Peyer's patch (tissue), 4 donors: ENCODE data around the gene FKTN. TPM values are rescaled to one million over a fixed set of nuclear protein-coding genes. Genes with fewer than 3 reads are reported as not detected.
A peak's percentile ranks its signal among the peaks of the same experiment; 100 is the strongest.

ENCODE experiments used
- DNase-seq, 3 donors: peaks; one replicate each; pipeline ENCODE4 v3.0.0-alpha.2; 2017 to 2019
- H3K27ac ChIP-seq, 4 donors: fragments of 200-600 bp; sonication (generic); one replicate each; pipeline ENCODE4 v1.5.1; 2016 to 2019
- H3K27me3 ChIP-seq, 2 donors: fragments of 200-600 bp; sonication (generic); one replicate each; pipeline ENCODE4 v1.5.1; 2019
- H3K36me3 ChIP-seq, 3 donors: fragments of 200-600 bp; sonication (generic); one replicate each; pipeline ENCODE4 v1.5.1; 2016 to 2019
- H3K4me1 ChIP-seq, 4 donors: fragments of 200-600 bp; sonication (generic); one replicate each; pipeline ENCODE4 v1.5.1; 2016 to 2019
- H3K4me3 ChIP-seq, 4 donors: fragments of 200-600 bp; sonication (generic); 1 replicate in 3 of 4; 2 replicates in 1 of 4; pipeline ENCODE4 v1.5.1; 2016 to 2019; ENCODE audit warnings: mild to moderate bottlenecking in 1 of 4
- H3K9me3 ChIP-seq, 4 donors: fragments of 200-600 bp; sonication (generic); one replicate each; pipeline ENCODE4 v1.5.1; 2016 to 2019; ENCODE audit warnings: mild to moderate bottlenecking in 1 of 4
- POLR2A ChIP-seq, 2 donors: fragments of 450-650 bp; IDR thresholded peaks; one replicate each; pipeline ENCODE4 v1.5.1; 2017; ENCODE audit warnings: antibody characterized with exemption in 2 of 2, mild to moderate bottlenecking in 2 of 2, moderate library complexity in 2 of 2
- total RNA-seq, 4 donors: library from RNA; depleted of rRNA; stranded (reverse); fragments of >200 nt; gene quantifications; one replicate each; pipeline ENCODE4 v1.1.0, GENCODE V29; 2016
- TF ChIP-seq, protein P1 (sequence below), 6 experiments: fragments of 450-650 bp in 4 of 6; fragments of 200-600 bp in 2 of 6; sonication (generic) in 1 of 6; IDR thresholded peaks; one replicate each; pipeline ENCODE4 v1.5.1; 2017 to 2019; ENCODE audit warnings: antibody characterized with exemption in 6 of 6, mild to moderate bottlenecking in 3 of 6, moderate library complexity in 1 of 6

Gene FKTN
- total RNA-seq, 4 donors from 2014 or later: 5.0 to 22.1 (median 8.4) TPM

GRCh38 chr9:105625088-105625487 lies 67.2 kb downstream of the FKTN start:
- no peak for DNase-seq
- Histone ChIP-seq H3K27me3 (no peaks in the 10 kb centered on the region), H3K27ac (no peak overlapping the region), H3K4me1 (no peaks in the 10 kb centered on the region), H3K9me3 (no peaks in the 10 kb centered on the region), H3K36me3 (no peaks in the 10 kb centered on the region), H3K4me3 (no peak overlapping the region)
- TF ChIP-seq, protein P1, sequence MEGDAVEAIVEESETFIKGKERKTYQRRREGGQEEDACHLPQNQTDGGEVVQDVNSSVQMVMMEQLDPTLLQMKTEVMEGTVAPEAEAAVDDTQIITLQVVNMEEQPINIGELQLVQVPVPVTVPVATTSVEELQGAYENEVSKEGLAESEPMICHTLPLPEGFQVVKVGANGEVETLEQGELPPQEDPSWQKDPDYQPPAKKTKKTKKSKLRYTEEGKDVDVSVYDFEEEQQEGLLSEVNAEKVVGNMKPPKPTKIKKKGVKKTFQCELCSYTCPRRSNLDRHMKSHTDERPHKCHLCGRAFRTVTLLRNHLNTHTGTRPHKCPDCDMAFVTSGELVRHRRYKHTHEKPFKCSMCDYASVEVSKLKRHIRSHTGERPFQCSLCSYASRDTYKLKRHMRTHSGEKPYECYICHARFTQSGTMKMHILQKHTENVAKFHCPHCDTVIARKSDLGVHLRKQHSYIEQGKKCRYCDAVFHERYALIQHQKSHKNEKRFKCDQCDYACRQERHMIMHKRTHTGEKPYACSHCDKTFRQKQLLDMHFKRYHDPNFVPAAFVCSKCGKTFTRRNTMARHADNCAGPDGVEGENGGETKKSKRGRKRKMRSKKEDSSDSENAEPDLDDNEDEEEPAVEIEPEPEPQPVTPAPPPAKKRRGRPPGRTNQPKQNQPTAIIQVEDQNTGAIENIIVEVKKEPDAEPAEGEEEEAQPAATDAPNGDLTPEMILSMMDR (IDR thresholded peaks at IDR 0.05): no peak
- TF ChIP-seq POLR2A (IDR thresholded peaks at IDR 0.05): no peak

- no peak for TF ChIP-seq POLR2A (IDR thresholded peaks at IDR 0.05)
- Histone ChIP-seq H3K4me3 (no peak overlapping the region), H3K4me1 (no peaks in the 10 kb centered on the region), H3K36me3 (peaks cover 0 to 6% (median 0%) of the 10 kb centered on the region in 3 donors), H3K27ac (no peak overlapping the region), H3K27me3 (no peaks in the 10 kb centered on the region), H3K9me3 (no peaks in the 10 kb centered on the region)
- no peak for DNase-seq
These were observed 74.9 kb downstream of the FKTN start for GRCh38 chr9:105632807-105633206.

DNA sequence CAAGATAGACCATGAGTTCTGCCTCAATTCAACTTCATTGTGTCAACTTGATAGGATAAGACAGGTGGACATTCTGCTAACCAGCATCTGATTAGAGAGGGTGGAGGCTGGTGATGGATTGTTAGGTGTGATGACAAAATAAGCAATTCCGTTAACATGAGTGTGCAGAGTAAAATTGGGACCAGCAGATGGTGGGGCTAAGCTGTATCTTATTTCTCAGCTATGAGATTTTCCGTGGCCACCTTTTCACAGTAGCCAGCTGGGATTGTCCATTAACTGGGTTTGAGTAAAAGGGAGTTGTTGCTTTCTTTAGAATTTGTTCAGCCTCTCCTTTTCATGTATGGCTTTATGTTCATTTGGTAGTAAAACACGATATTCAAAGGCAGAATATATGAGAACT lies 75.5 kb downstream of the FKTN start:
- no peak for DNase-seq
- Histone ChIP-seq H3K4me1 (no peaks in the 10 kb centered on the region), H3K36me3 (peaks cover 0 to 6% (median 0%) of the 10 kb centered on the region in 3 donors), H3K9me3 (no peaks in the 10 kb centered on the region), H3K4me3 (no peak overlapping the region), H3K27ac (no peak overlapping the region), H3K27me3 (no peaks in the 10 kb centered on the region)
- TF ChIP-seq POLR2A (IDR thresholded peaks at IDR 0.05): no peak
- TF ChIP-seq, protein P1 (IDR thresholded peaks at IDR 0.05): no peak

GRCh38 chr9:105636331-105636730 lies 78.4 kb downstream of the FKTN start:
- no peak for TF ChIP-seq POLR2A (IDR thresholded peaks at IDR 0.05)
- TF ChIP-seq, protein P1 (IDR thresholded peaks at IDR 0.05): no peak
- Histone ChIP-seq H3K27me3 (no peaks in the 10 kb centered on the region), H3K27ac (no peak overlapping the region), H3K9me3 (no peaks in the 10 kb centered on the region), H3K36me3 (peaks cover 0 to 6% (median 0%) of the 10 kb centered on the region in 3 donors), H3K4me1 (no peaks in the 10 kb centered on the region), H3K4me3 (no peak overlapping the region)
- no peak for DNase-seq

DNA sequence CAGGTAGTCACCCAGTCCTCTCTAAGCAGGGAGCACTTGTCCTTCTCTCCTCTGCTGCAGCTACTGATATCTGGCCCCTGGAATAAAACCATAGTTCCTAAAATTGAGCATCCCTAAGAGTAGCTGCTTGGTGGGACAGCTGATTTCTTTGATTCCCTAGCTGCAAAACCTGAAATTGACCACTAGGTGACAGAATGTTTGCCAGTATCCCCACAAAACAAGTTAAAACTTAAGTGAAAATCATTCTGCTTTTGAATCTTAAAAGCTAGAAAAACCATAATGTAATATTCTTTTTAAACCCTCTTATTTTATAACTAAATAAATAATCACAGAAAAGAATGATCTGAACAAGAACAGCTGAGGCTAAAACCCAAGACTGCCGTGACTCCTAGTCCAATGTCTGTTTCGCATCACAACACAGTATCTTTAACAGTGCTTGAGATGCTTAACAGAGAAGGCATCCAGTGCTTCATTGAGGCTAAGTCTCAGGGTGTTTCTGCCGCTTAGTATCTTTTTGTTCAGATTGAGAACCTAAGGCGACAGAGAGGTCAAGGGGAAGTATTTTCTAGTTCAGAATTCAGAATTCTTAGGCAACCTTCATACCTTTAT lies 80.0 kb downstream of the FKTN start:
- Histone ChIP-seq H3K27ac (no peak overlapping the region), H3K4me1 (no peaks in the 10 kb centered on the region), H3K9me3 (no peaks in the 10 kb centered on the region), H3K4me3 (no peak overlapping the region), H3K36me3 (peaks cover 0 to 6% (median 0%) of the 10 kb centered on the region in 3 donors), H3K27me3 (no peaks in the 10 kb centered on the region)
- DNase-seq: no peak
- TF ChIP-seq, protein P1 (IDR thresholded peaks at IDR 0.05): peak in 4 of 6 experiments; percentile 29 to 38 (median 32)
- no peak for TF ChIP-seq POLR2A (IDR thresholded peaks at IDR 0.05)

DNA sequence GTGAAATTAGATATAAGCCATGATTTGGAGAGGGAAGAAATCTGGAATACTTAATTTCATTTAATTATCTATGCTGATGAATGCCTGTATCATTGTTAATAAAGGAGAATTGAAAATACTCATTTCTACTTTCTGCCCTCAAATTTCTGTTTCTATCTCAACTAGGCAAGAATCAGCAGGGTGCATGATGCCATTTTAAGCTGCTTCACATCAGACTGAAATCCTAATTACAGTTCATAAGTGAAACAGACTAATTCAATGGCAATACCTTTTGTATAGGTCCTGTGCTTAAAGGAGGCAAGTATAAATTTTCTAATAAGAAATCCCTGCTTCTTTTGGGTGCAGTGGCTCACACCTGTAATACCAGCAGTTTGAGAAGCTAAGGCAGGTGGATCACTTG lies 82.0 kb downstream of the FKTN start:
- Histone ChIP-seq H3K9me3 (no peaks in the 10 kb centered on the region), H3K27ac (no peak overlapping the region), H3K27me3 (no peaks in the 10 kb centered on the region), H3K4me3 (no peak overlapping the region), H3K36me3 (peaks cover 0 to 6% (median 0%) of the 10 kb centered on the region in 3 donors), H3K4me1 (no peaks in the 10 kb centered on the region)
- DNase-seq: no peak
- TF ChIP-seq POLR2A (IDR thresholded peaks at IDR 0.05): no peak
- TF ChIP-seq, protein P1 (IDR thresholded peaks at IDR 0.05): no peak
